Endothelial cell of umbilical vein (primary cell): ENCODE data around the gene HHATL. TPM values are rescaled to one million over a fixed set of nuclear protein-coding genes. Genes with fewer than 3 reads are reported as not detected.

Source experiments
- BruUV-seq: library from RNA; stranded (reverse); fragments of 400-500 nt; replicated peaks from 2 replicates; lab custom pipeline; 2021; lab: Mats Ljungman, UMichigan
- CTCF ChIA-PET: fragments of 300-600, 350-600 bp; sonication (Branson Sonifier 250); formaldehyde crosslinking; loops from one replicate; lab custom pipeline; 2021; ENCODE audit warnings: antibody characterized with exemption, inconsistent platforms; lab: Charles Lee
- POLR2A ChIA-PET: fragments of 300-600, 350-600 bp; sonication (Branson Sonifier 250); formaldehyde crosslinking; loops from one replicate; lab custom pipeline; 2021; ENCODE audit warnings: antibody characterized with exemption, inconsistent platforms; lab: Charles Lee
- DNase-seq: peaks from one replicate; pipeline ENCODE4 v3.0.0-alpha.2; 2011; ENCODE audit warnings: low read depth, low spot score
- FAIRE-seq: peaks from 2 replicates; lab custom pipeline; 2011; peaks lifted over from hg19 to GRCh38; lab: Jason Lieb, UNC
- H2AFZ ChIP-seq: 2 replicates; pipeline ENCODE4 v1.6.0; 2012; ENCODE audit warnings: low read depth, low read length, control low read depth, inconsistent platforms
- H3K27ac ChIP-seq: 2 replicates; pipeline ENCODE4 v1.5.1; 2011; ENCODE audit warnings: low read depth, mild to moderate bottlenecking, control low read depth, low read length, moderate library complexity; ENCODE audit not compliant: insufficient read depth
- H3K27me3 ChIP-seq, 2 experiments: 2 replicates each; pipeline versions ENCODE4 v1.6.0 to v1.6.1; 2011; ENCODE audit warnings: low read length in 2 of 2, mixed read lengths in 1 of 2; ENCODE audit not compliant: control insufficient read depth in 2 of 2, insufficient read depth in 2 of 2
- H3K36me3 ChIP-seq, 2 experiments: 2 replicates in 1 of 2; 3 replicates in 1 of 2; pipeline ENCODE4 v1.5.1; 2011; ENCODE audit warnings: low read length in 2 of 2, mild to moderate bottlenecking in 1 of 2, moderate library complexity in 1 of 2; ENCODE audit not compliant: control insufficient read depth in 2 of 2, insufficient read depth in 2 of 2; ENCODE audit errors: extremely low read depth in 1 of 2
- H3K4me1 ChIP-seq: 3 replicates; pipeline ENCODE4 v1.5.1; 2011; ENCODE audit warnings: mild to moderate bottlenecking, low read length; ENCODE audit not compliant: control insufficient read depth, insufficient read depth; ENCODE audit errors: extremely low read depth
- H3K4me2 ChIP-seq: 2 replicates; pipeline ENCODE4 v1.6.1; 2011; ENCODE audit warnings: low read length, control low read depth, mixed read lengths; ENCODE audit not compliant: insufficient read depth
- H3K4me3 ChIP-seq, 3 experiments: fragments of 200-600 bp in 1 of 3; sonication (generic), shearing (Covaris generic) in 1 of 3; replicated peaks in 1 of 3; 2 replicates each; pipeline ENCODE4 v1.5.1; 2011 to 2016; ENCODE audit warnings: control low read depth in 3 of 3, low read length in 3 of 3, mild to moderate bottlenecking in 2 of 3, inconsistent platforms in 1 of 3, low read depth in 1 of 3, moderate library complexity in 1 of 3; ENCODE audit not compliant: insufficient read depth in 1 of 3
- H3K79me2 ChIP-seq: 2 replicates; pipeline ENCODE4 v1.6.0; 2012; ENCODE audit warnings: low read length, inconsistent platforms; ENCODE audit not compliant: control insufficient read depth, insufficient read depth
- H3K9ac ChIP-seq: replicated peaks from 2 replicates; pipeline ENCODE3; 2011; ENCODE audit warnings: low read length, control low read depth; ENCODE audit not compliant: insufficient read depth; ENCODE audit errors: extremely low read depth
- H3K9me1 ChIP-seq: replicated peaks from 3 replicates; pipeline ENCODE4 v1.6.0; 2011; ENCODE audit warnings: mild to moderate bottlenecking, low read length; ENCODE audit not compliant: control insufficient read depth, insufficient read depth; ENCODE audit errors: extremely low read depth
- H3K9me3 ChIP-seq: replicated peaks from 2 replicates; pipeline ENCODE4 v1.5.1; 2012; ENCODE audit warnings: low read length, inconsistent platforms; ENCODE audit not compliant: control insufficient read depth, insufficient read depth
- H4K20me1 ChIP-seq: replicated peaks from 2 replicates; pipeline ENCODE3; 2011; ENCODE audit warnings: mild to moderate bottlenecking, low read length; ENCODE audit not compliant: control insufficient read depth, insufficient read depth; ENCODE audit errors: extremely low read depth
- CTCF ChIP-seq, 2 donors: IDR thresholded peaks; 1 replicate in 1 of 2; 2 replicates in 1 of 2; pipeline ENCODE4 v1.5.1; 2011; ENCODE audit warnings: low read length in 2 of 2, mild to moderate bottlenecking in 2 of 2, moderate library complexity in 2 of 2, control low read depth in 1 of 2, inconsistent platforms in 1 of 2, low read depth in 1 of 2; ENCODE audit not compliant: insufficient read depth in 1 of 2; ENCODE audit errors: extremely low read depth in 1 of 2
- EZH2 ChIP-seq: IDR thresholded peaks from 2 replicates; pipeline ENCODE4 v1.6.1; 2012; ENCODE audit warnings: borderline replicate concordance, low read depth, mild to moderate bottlenecking, moderate library complexity, low read length, inconsistent platforms; ENCODE audit not compliant: severe bottlenecking
- FOS ChIP-seq: IDR thresholded peaks from 2 replicates; pipeline ENCODE4 v1.6.1; 2011; ENCODE audit warnings: mild to moderate bottlenecking, low read length, moderate library complexity, borderline replicate concordance; ENCODE audit not compliant: insufficient read depth
- GATA2 ChIP-seq: IDR thresholded peaks from 2 replicates; pipeline ENCODE4 v1.7.0; 2011; ENCODE audit warnings: low read depth, mild to moderate bottlenecking, moderate library complexity, mixed read lengths, low read length; ENCODE audit not compliant: insufficient read length, insufficient read depth
- JUN ChIP-seq: IDR thresholded peaks from 2 replicates; pipeline ENCODE4 v1.6.1; 2011; ENCODE audit warnings: borderline replicate concordance, low read depth; ENCODE audit not compliant: insufficient read length, insufficient read depth
- MAX ChIP-seq: IDR thresholded peaks from 2 replicates; pipeline ENCODE4 v1.6.1; 2011; ENCODE audit not compliant: insufficient read depth, insufficient read length
- MYC ChIP-seq: IDR thresholded peaks from one replicate; pipeline ENCODE4 v1.6.1; 2011; ENCODE audit warnings: mild to moderate bottlenecking, low read depth, low read length
- POLR2A ChIP-seq: IDR thresholded peaks from 2 replicates; pipeline ENCODE4 v1.6.1; 2012; ENCODE audit warnings: low read depth, mild to moderate bottlenecking, control low read depth, low read length
- POLR2AphosphoS5 ChIP-seq: IDR thresholded peaks from 2 replicates; pipeline ENCODE4 v1.6.1; 2012; ENCODE audit warnings: low read depth, mild to moderate bottlenecking, control low read depth, low read length, moderate library complexity; ENCODE audit not compliant: insufficient read depth
- dilution Hi-C: fragments of 300-500 bp; cut with MboI; formaldehyde crosslinking; loops from one replicate; pipeline ENCODE4 v1.15.0; 2019; ENCODE audit warnings: low sequenced_read_pairs; ENCODE audit not compliant: extremely low pct_ligation_motif_present
- intact Hi-C: fragments of 100-400 bp; cut with micrococcal nuclease; formaldehyde crosslinking; loops from one replicate; pipeline ENCODE4 v1.10.0; 2022
- polyA plus RNA-seq, 4 experiments: library from polyadenylated mRNA; depleted of rRNA in 3 of 4; stranded (reverse) in 3 of 4; unstranded in 1 of 4; fragments of >200 nt; gene quantifications; 2 replicates each; pipeline versions ENCODE4 v1.2.1 to v1.2.3, GENCODE V29; 2011 to 2012; ENCODE audit warnings: missing spikeins in 1 of 4
- total RNA-seq: library from RNA; stranded (reverse); gene quantifications from 2 replicates; pipeline ENCODE4 v1.2.3, GENCODE V29; 2021

Gene HHATL
- total and polyA plus RNA-seq, 2 donors (not counting 3 experiments of a cell fraction or from before 2014, with no cell fraction given) = not detected

GRCh38 chr3:42731476-42732195 lies 29.0 kb upstream of the HHATL start:
- H3K4me1 ChIP-seq = no peaks in the 10 kb centered on the region
- H3K36me3 ChIP-seq = no peaks in the 10 kb centered on the region
- FAIRE-seq = no peak
- no peaks in the 10 kb centered on the region for H3K79me2 ChIP-seq
- POLR2A ChIA-PET = no interaction called here
- no peaks in the 10 kb centered on the region for H4K20me1 ChIP-seq
- H2AFZ ChIP-seq = no peak overlapping the region
- H3K27me3 ChIP-seq = peaks cover 4 to 5% of the 10 kb centered on the region in 2 experiments
- H3K4me2 ChIP-seq = no peak overlapping the region
- no TSS peak for BruUV-seq
- H3K27ac ChIP-seq = no peak overlapping the region
- no peaks in the 10 kb centered on the region for H3K9me1 ChIP-seq
- CTCF ChIA-PET = no interaction called here
- H3K9ac ChIP-seq = no peak overlapping the region
- TF ChIP-seq CTCF (IDR thresholded peaks at IDR 0.05; ENCODE audit: extremely low read depth in 1 of 2, insufficient read depth in 1 of 2, low read depth in 1 of 2, low read length in 2 of 2) (no peak), EZH2 (no peak)
- DNase-seq = no peak
- H3K4me3 ChIP-seq = no peak overlapping the region
- intact Hi-C loops = no loop called here
- dilution Hi-C loops = no loop called here
- no peaks in the 10 kb centered on the region for H3K9me3 ChIP-seq

- Histone ChIP-seq H3K9ac (no peak overlapping the region), H3K4me1 (no peaks in the 10 kb centered on the region), H4K20me1 (no peaks in the 10 kb centered on the region), H3K79me2 (no peaks in the 10 kb centered on the region), H3K9me3 (no peaks in the 10 kb centered on the region), H3K9me1 (no peaks in the 10 kb centered on the region), H3K4me2 (no peak overlapping the region), H2AFZ (no peak overlapping the region), H3K4me3 (no peak overlapping the region), H3K27me3 (peaks cover 4 to 5% of the 10 kb centered on the region in 2 experiments), H3K27ac (no peak overlapping the region), H3K36me3 (no peaks in the 10 kb centered on the region)
- dilution Hi-C loops (no loop called here), intact Hi-C loops (no loop called here)
- POLR2A ChIA-PET = no interaction called here
- TF ChIP-seq FOS = no peak
- no peak for TF ChIP-seq POLR2AphosphoS5
- no peak for TF ChIP-seq POLR2A
- no peak for TF ChIP-seq MAX
- no peak for TF ChIP-seq EZH2
- no peak for TF ChIP-seq MYC
- TF ChIP-seq CTCF (IDR thresholded peaks at IDR 0.05; ENCODE audit: extremely low read depth in 1 of 2, insufficient read depth in 1 of 2, low read depth in 1 of 2, low read length in 2 of 2) = no peak
- TF ChIP-seq JUN = no peak
- no peak for TF ChIP-seq GATA2
- FAIRE-seq (no peak), DNase-seq (no peak)
- CTCF ChIA-PET = no interaction called here
- BruUV-seq = no TSS peak
Observed at GRCh38 chr3:42730706-42731420, 28.3 kb upstream of the HHATL start.
